Forelimb muscle (tissue), 1 donor: ENCODE data around the gene GNE. TPM values are rescaled to one million over a fixed set of nuclear protein-coding genes. Genes with fewer than 3 reads are reported as not detected.
"Not testable (repeated sequence)": the region's sequence is repeated elsewhere in the genome, so short reads cannot be mapped to it uniquely, and the experiment has no call there.

ENCODE experiments used
- DNase-seq: peaks from one replicate; pipeline ENCODE4 v3.0.0-alpha.2; 2013; ENCODE audit warnings: low read depth
- polyA plus RNA-seq: library from polyadenylated mRNA; unstranded; fragments of 120-200 nt; gene quantifications from one replicate; pipeline ENCODE4 v1.2.1, GENCODE V29; 2013; ENCODE audit not compliant: insufficient read length

Gene GNE, protein sequence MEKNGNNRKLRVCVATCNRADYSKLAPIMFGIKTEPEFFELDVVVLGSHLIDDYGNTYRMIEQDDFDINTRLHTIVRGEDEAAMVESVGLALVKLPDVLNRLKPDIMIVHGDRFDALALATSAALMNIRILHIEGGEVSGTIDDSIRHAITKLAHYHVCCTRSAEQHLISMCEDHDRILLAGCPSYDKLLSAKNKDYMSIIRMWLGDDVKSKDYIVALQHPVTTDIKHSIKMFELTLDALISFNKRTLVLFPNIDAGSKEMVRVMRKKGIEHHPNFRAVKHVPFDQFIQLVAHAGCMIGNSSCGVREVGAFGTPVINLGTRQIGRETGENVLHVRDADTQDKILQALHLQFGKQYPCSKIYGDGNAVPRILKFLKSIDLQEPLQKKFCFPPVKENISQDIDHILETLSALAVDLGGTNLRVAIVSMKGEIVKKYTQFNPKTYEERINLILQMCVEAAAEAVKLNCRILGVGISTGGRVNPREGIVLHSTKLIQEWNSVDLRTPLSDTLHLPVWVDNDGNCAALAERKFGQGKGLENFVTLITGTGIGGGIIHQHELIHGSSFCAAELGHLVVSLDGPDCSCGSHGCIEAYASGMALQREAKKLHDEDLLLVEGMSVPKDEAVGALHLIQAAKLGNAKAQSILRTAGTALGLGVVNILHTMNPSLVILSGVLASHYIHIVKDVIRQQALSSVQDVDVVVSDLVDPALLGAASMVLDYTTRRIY
- 13.2 TPM for polyA plus RNA-seq

- peak; percentile 88 for DNase-seq
Measured at GRCh38 chr9:36258208-36258995, at the start of gene GNE. GNE (minus strand) TSS chr9:36258448; CDS start chr9:36249355, 9,093 bp downstream.

GRCh38 chr9:36306471-36307306 lies 48.4 kb upstream of the GNE start:
- no peak for DNase-seq

- DNase-seq, result not testable (repeated sequence)
Measured at GRCh38 chr9:36304366-36304765, 46.1 kb upstream of the GNE start.

GRCh38 chr9:36301227-36301626 lies 43.0 kb upstream of the GNE start:
- no peak for DNase-seq

DNA sequence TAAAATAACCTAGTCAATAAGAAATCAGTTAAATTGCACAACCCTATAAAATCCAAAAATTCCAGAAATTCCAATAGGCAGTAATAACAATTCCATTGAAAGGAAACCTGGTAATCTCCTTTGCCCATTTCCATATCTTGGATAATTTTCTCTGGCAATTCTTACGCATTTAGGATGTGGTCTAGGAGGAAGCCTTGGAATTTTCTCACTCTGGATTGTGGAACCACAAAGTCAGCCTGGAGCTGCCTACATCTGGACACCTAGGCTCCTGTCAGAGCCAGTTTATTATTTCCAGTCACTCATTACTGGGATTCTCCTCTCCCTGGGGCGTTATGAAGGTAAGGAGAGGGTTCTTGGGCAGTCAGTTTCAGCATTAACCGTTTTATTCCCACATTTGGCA lies 40.3 kb upstream of the GNE start:
- DNase-seq, result no peak

- no peak for DNase-seq
Measured at GRCh38 chr9:36297798-36298197, 39.5 kb upstream of the GNE start.

- DNase-seq, result not testable (repeated sequence)
Measured at GRCh38 chr9:36294996-36295395, 36.7 kb upstream of the GNE start.

DNA sequence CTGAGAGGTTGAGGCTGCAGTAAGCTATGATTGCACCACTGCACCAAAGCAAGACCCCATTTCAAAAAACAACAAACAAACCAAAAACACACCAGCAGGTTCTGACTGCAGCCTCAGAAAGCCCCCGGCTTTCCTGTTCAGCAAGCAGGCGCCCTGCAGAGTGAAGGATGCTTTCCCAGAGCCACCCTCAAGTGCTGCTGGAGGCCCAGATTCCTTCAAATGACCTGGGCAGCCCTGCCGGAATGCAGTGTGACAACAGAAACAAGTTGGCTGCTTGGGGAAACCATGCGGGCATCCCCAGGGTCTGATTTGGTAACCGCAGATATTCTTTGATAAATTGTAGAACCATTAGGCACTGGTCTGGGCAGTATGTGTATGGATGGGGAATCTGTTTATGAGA lies 35.7 kb upstream of the GNE start:
- DNase-seq, result no peak

DNA sequence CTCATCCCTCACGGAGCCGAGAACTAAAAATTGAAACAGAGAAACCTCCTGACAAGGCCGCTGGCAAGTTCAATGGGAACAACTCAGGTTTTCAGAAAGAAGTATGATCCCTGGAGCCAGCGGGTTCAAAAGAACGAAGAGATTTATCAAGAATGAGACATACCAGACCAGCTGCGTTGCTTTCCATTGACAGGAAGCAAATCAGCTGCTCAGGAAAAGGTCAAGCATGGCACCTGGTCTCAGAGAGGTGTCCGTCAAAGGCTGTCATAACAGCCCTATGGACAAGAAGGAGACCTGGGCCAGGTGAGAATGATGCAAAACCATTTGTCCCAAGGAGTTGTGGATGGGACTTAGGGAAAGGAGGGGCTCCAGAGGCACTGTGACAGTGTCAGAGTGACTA lies 34.9 kb upstream of the GNE start:
- DNase-seq, result no peak

GRCh38 chr9:36292641-36293040 lies 34.4 kb upstream of the GNE start:
- no peak for DNase-seq

GRCh38 chr9:36290996-36291395 lies 32.7 kb upstream of the GNE start:
- DNase-seq, result no peak

DNA sequence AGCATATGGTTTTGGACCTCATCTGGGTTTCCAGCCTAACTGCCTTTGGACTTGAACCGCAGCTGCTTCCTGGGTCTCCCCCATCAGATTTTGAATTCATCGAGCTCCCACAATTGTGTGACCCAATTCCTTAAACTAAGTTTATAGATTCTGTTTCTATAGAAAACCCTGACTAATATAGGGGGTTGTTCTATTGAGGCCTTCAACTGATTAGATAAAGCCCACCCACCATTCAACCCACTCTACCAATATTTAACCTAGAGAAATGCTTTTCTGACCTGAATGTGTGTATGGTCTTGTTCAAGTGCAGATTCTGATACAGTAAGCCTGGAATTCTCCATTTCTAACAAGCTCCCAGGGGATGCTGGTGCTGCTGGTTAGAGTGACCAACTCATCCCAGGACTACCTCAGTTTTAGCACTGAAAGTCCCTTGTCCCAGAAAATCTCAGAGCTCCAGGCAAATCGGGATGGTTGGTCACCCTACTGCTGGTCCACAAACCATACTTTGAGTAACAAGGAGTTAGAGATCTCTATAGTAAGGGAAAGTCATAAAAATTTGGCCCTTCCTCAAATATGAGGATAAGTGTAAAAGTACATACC lies 31.7 kb upstream of the GNE start:
- no peak for DNase-seq

- no peak for DNase-seq
Measured at GRCh38 chr9:36288070-36288469, 29.8 kb upstream of the GNE start.

GRCh38 chr9:36286388-36286787 lies 28.1 kb upstream of the GNE start:
- DNase-seq, result no peak

- DNase-seq, result no peak
Measured at GRCh38 chr9:36284226-36284625, 26.0 kb upstream of the GNE start.

DNA sequence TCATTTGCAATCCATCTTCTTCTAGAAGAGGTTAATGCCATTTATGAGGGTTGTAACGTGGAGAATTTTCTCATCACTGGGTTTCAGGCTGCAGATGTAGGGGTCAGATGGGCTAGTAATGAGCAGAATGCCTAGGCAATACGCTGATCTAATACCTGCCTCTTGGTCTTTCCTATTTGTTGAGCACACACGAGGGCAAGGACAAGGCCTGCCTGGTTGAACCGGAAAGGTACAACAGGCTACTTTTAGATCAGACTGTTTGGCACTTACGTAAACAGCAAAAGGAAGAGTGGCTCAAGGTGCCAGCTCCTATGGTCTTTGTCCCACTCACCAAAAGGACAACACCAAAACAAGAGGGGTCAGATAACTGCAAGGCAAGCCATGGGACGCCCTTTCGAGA lies 24.0 kb upstream of the GNE start:
- DNase-seq, result no peak

DNA sequence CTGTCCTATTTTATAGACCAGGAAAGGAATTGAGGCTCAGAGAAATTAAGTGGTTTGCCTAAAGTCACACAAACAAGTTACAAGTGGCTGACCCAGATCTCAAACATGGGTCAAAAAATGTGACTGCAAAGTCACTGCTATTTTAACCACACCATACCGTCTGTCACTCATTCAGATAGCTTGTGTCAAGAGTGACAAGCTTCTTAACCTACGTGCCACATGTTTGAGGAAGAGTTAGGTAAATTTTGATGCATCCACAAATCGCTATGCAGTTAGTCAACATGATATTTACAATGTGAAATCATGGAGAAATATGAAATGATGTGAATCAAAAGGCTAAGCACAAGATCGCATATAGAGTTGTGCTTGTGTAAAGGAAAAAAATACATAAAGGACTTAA lies 22.7 kb upstream of the GNE start:
- no peak for DNase-seq

GRCh38 chr9:36278243-36278642 lies 20.0 kb upstream of the GNE start:
- no peak for DNase-seq

- no peak for DNase-seq
Measured at GRCh38 chr9:36276781-36277181, 18.5 kb upstream of the GNE start.

DNA sequence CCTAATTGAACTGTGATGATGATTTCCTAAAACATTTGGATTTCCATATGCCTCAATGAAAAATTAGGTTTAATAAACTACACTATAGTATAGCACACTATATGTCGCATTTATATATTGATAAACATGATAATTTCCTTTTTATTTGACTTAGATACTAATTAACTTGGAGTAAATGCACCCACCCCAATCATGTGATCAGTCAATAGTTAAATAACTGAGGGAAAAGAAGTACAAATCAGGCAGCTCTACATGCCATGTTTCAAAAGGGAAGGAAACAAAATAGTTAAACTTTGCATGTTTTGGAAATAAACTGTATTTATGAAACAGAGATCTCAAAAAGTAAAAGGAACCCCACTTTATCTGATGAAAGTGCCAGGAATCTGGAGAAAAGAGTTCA lies 18.0 kb upstream of the GNE start:
- no peak for DNase-seq

DNA sequence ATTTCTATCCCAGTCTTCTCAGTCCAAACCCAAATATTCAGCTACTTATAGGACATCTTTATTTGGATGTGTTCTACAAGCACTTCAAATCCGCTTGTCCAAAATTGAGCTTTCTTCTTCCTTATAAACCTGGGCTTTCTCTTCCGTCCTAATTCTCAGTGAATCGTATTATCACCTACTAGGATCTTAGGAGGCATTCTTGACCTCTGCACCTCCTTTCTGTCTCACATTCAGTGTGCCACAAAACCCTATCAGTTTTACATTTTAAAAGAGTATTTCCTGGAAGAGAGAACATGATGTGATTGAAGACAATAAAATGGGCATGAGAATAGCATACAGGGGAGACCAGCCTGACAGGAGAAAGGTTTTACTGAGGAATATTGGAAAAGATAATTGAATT lies 16.8 kb upstream of the GNE start:
- no peak for DNase-seq
